PC-3 (cell line): ENCODE results near the gene TRMT5. TPM values are rescaled to one million over a fixed set of nuclear protein-coding genes. Genes with fewer than 3 reads are reported as not detected.

Experiments used
- ATAC-seq: fragments of 200-7000 bp; cut with Tn5 transposase; 2 replicates; pipeline ENCODE4 v1.9.1; 2020; ENCODE audit warnings: mild to moderate bottlenecking, moderate library complexity
- Bru-seq: library from RNA; stranded (reverse); fragments of 400-500 nt; gene quantifications from one replicate; lab custom pipeline; 2021; lab: Mats Ljungman, UMichigan
- BruChase-seq, 2 experiments: library from RNA; stranded (reverse); fragments of 400-500 nt; gene quantifications; one replicate each; lab custom pipeline; 2021; lab: Mats Ljungman, UMichigan
- BruUV-seq: library from RNA; stranded (reverse); fragments of 400-500 nt; replicated peaks from 2 replicates; lab custom pipeline; 2021; lab: Mats Ljungman, UMichigan
- CTCF ChIA-PET: fragments of 300-600 bp; sonication (Branson Sonifier 250); formaldehyde crosslinking; loops from one replicate; lab custom pipeline; 2022; ENCODE audit warnings: antibody characterized with exemption; lab: Charles Lee
- POLR2A ChIA-PET: fragments of 300-600 bp; sonication (Branson Sonifier 250); formaldehyde crosslinking; loops from one replicate; lab custom pipeline; 2022; ENCODE audit warnings: antibody characterized with exemption; ENCODE audit not compliant: unreplicated experiment; lab: Charles Lee
- DNase-seq: peaks from one replicate; pipeline ENCODE4 v3.0.0-alpha.2; 2015
- H2AFZ ChIP-seq: fragments of 300-600 bp; sonication (generic); 2 replicates; pipeline ENCODE4 v1.6.0; 2016; ENCODE audit warnings: antibody characterized with exemption, low read length
- H3F3A ChIP-seq: fragments of 300-600 bp; sonication (generic); one replicate; pipeline ENCODE4 v1.6.0; 2017; ENCODE audit warnings: antibody characterized with exemption, low read length, control low read depth, mild to moderate bottlenecking; ENCODE audit not compliant: unreplicated experiment
- H3K27ac ChIP-seq: fragments of 300-600 bp; sonication (generic); 2 replicates; pipeline ENCODE4 v1.5.1; 2016; ENCODE audit warnings: mild to moderate bottlenecking, low read length
- H3K27me3 ChIP-seq: fragments of 300-600 bp; sonication (generic); 2 replicates; pipeline ENCODE4 v1.6.1; 2016; ENCODE audit warnings: low read length, mixed read lengths
- H3K36me3 ChIP-seq: fragments of 300-600 bp; sonication (generic); 2 replicates; pipeline ENCODE4 v1.6.1; 2016; ENCODE audit warnings: low read depth, mixed run types, low read length, mixed read lengths
- H3K4me1 ChIP-seq: fragments of 300-600 bp; sonication (generic); 2 replicates; pipeline ENCODE4 v1.5.1; 2016; ENCODE audit warnings: low read length; ENCODE audit not compliant: insufficient read depth
- H3K4me2 ChIP-seq: fragments of 300-600 bp; sonication (generic); 2 replicates; pipeline ENCODE4 v1.6.0; 2016; ENCODE audit warnings: low read length
- H3K4me3 ChIP-seq: fragments of 300-600 bp; sonication (generic); 2 replicates; pipeline ENCODE4 v1.5.1; 2016; ENCODE audit warnings: mild to moderate bottlenecking, low read length, mixed read lengths
- H3K79me2 ChIP-seq: fragments of 300-600 bp; sonication (generic); 2 replicates; pipeline ENCODE4 v1.6.1; 2017; ENCODE audit warnings: low read length, mixed read lengths
- H3K9ac ChIP-seq: fragments of 300-600 bp; sonication (generic); 2 replicates; pipeline ENCODE4 v1.6.0; 2016; ENCODE audit warnings: mild to moderate bottlenecking, low read length
- H3K9me2 ChIP-seq: fragments of 300-600 bp; sonication (generic); replicated peaks from 2 replicates; pipeline ENCODE4 v1.6.1; 2016; ENCODE audit warnings: mixed run types, low read length, mixed read lengths
- H3K9me3 ChIP-seq: fragments of 300-600 bp; sonication (generic); 2 replicates; pipeline ENCODE4 v1.6.1; 2016; ENCODE audit warnings: low read length, mixed read lengths
- H4K20me1 ChIP-seq: fragments of 300-600 bp; sonication (generic); 2 replicates; pipeline ENCODE4 v1.6.1; 2016; ENCODE audit warnings: low read length, mixed read lengths
- CTCF ChIP-seq: fragments of 300-600 bp; sonication (generic); conservative IDR thresholded peaks from 2 replicates; pipeline ENCODE4 v1.5.1; 2017; ENCODE audit warnings: antibody characterized with exemption, low read depth, mild to moderate bottlenecking, low read length
- EZH2 ChIP-seq: fragments of 300-600 bp; sonication (generic); IDR thresholded peaks from one replicate; pipeline ENCODE4 v1.6.1; 2017; ENCODE audit warnings: antibody characterized with exemption, mild to moderate bottlenecking, low read length; ENCODE audit not compliant: unreplicated experiment
- EZH2phosphoT487 ChIP-seq: fragments of 300-600 bp; sonication (generic); IDR thresholded peaks from 2 replicates; pipeline ENCODE4 v1.6.1; 2018; ENCODE audit warnings: mild to moderate bottlenecking, antibody characterized with exemption, low read length, borderline replicate concordance
- intact Hi-C: fragments of 100-400 bp; cut with micrococcal nuclease; formaldehyde crosslinking; loops from 2 replicates; pipeline ENCODE4 v1.9.0; 2023
- long read RNA-seq: library from polyadenylated mRNA; unstranded; transcript quantifications from one replicate; pipeline ENCODE4 v2.0.0, GENCODE V29; 2021; ENCODE audit not compliant: unreplicated experiment
- total RNA-seq: library from RNA; depleted of rRNA; stranded (reverse); fragments of >200 nt; gene quantifications from 2 replicates; pipeline ENCODE4 v1.2.3, GENCODE V29; 2014; rRNA removed

The TRMT5 gene
- total RNA-seq (12.8 and 15.8 TPM in 2 replicates), Bru-seq, nascent RNA (percentile 91 among the genes with signal in this experiment), BruChase-seq, experiment 1, labeled RNA remaining after a 6-hour chase (percentile 91 among the genes with signal in this experiment), BruChase-seq, experiment 2, labeled RNA remaining after a 2-hour chase (percentile 96 among the genes with signal in this experiment)
- long read RNA-seq, full-length matches to known transcripts = 35 of 51 reads
- long read RNA-seq, partial matches to known transcripts = 5 of 51 reads
- long read RNA-seq, other reads (novel, unspliced or antisense) = 11 of 51 reads

DNA sequence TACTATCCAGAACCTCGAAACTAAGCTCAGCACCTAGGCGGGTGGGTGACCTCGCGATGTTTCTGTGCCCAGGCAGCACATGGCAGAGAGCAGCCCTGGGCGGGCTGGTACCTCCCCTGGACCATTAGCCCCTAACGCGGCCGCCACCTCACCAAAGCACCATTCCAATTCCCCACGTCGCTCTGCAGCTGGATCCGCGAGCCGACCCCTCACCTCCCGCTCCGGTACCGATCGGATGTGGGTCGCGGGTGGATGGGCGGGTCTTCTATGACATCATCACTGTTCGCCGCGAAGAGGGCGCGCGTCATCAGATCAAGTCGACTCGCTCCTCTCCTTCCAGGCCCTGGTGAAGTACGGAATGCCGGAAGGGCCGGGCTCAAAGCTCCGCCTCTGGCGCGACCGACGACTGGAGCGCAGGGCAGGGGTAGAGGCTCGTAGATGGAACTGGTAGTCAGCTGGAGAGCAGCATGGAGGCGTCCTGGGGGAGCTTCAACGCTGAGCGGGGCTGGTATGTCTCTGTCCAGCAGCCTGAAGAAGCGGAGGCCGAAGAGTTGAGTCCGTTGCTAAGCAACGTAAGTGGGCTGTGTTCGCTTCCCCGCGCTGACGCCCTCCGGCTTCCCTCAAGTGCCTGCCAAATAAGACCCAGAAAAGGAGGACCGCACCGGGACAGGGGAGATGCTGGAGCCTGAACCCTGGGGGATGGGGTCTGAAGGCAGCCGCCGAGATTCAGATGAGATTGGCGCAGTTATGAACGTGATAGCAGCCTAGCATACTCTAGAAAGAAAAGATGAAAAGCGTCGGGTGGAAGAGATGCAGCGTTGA, at the start of gene TRMT5, which contains the start of gene SLC38A6:
TRMT5 (minus strand) TSS at position 269 of the 822 bp plus-strand sequence; CDS start at position 163, 106 bp downstream.
SLC38A6 (plus strand) TSS at position 435 of the 822 bp plus-strand sequence; CDS start at position 468, 33 bp downstream.
- peaks cover 57% of the 10 kb centered on the region for H3K4me1 ChIP-seq
- H3K9me2 ChIP-seq = no peaks in the 10 kb centered on the region
- CTCF ChIA-PET = no interaction called here
- H2AFZ ChIP-seq = peak within 1 kb of the TSS; percentile 97
- H3K9ac ChIP-seq = peak within 1 kb of the TSS; percentile 89
- POLR2A ChIA-PET = interaction anchor here (0.6 to 1.5 kb wide), 8 partner anchors 16 to 1015 kb away, joined by 3 to 16 read pairs (median 5); partner anchors contain the start of gene SIX1
- no peaks in the 10 kb centered on the region for H4K20me1 ChIP-seq
- H3K4me3 ChIP-seq = peak within 1 kb of the TSS; percentile 93
- H3F3A ChIP-seq = no peaks in the 10 kb centered on the region
- TSS peak; percentile 60 for BruUV-seq
- ATAC-seq (peak; percentile 92), DNase-seq (peak; percentile 99)
- peaks cover 72% of the 10 kb centered on the region for H3K79me2 ChIP-seq
- H3K9me3 ChIP-seq = no peaks in the 10 kb centered on the region
- peak within 1 kb of the TSS; percentile 71 for H3K27ac ChIP-seq
- TF ChIP-seq EZH2 (no peak), EZH2phosphoT487 (no peak), CTCF (no peak)
- peak within 1 kb of the TSS; percentile 84 for H3K4me2 ChIP-seq
- peaks cover 19% of the 10 kb centered on the region for H3K36me3 ChIP-seq
- intact Hi-C loops = loop anchor here (1.0 to 2.0 kb wide), 9 partner anchors 16 to 356 kb away; partner anchors contain the start of genes SIX1 and SIX4
- no peaks in the 10 kb centered on the region for H3K27me3 ChIP-seq

- ChIA-PET CTCF (interaction anchor here (0.5 to 2.6 kb wide), 11 partner anchors 52 to 836 kb away, joined by 3 to 20 read pairs (median 3); no protein-coding TSS in a partner anchor), POLR2A (interaction anchor here (0.6 to 0.8 kb wide), 5 partner anchors 12 to 377 kb away, joined by 3 to 8 read pairs (median 5); no protein-coding TSS in a partner anchor)
- H3K27ac ChIP-seq = peak overlapping the region; percentile 82
- H3K4me1 ChIP-seq = peaks cover 39% of the 10 kb centered on the region
- H4K20me1 ChIP-seq = no peaks in the 10 kb centered on the region
- DNase-seq (no peak), ATAC-seq (no peak)
- peak overlapping the region; percentile 62 for H3K9ac ChIP-seq
- no peaks in the 10 kb centered on the region for H3K79me2 ChIP-seq
- TF ChIP-seq CTCF = no peak
- TF ChIP-seq EZH2 = no peak
- no peak for TF ChIP-seq EZH2phosphoT487
- intact Hi-C loops = no loop called here
- H3F3A ChIP-seq = no peaks in the 10 kb centered on the region
- peak overlapping the region; percentile 48; the same call in 1 of the 2 replicates for H3K4me3 ChIP-seq
- no peaks in the 10 kb centered on the region for H3K36me3 ChIP-seq
- peak overlapping the region; percentile 79 for H3K4me2 ChIP-seq
- H3K9me3 ChIP-seq = no peaks in the 10 kb centered on the region
- BruUV-seq = no TSS peak
- H2AFZ ChIP-seq = peak overlapping the region; percentile 51
- no peaks in the 10 kb centered on the region for H3K27me3 ChIP-seq
- H3K9me2 ChIP-seq = no peaks in the 10 kb centered on the region
Measured at GRCh38 chr14:61026526-61026925, 45.6 kb upstream of the TRMT5 start.
